Lower leg skin (tissue), 4 donors: ENCODE results near the gene TSPAN16. TPM values are rescaled to one million over a fixed set of nuclear protein-coding genes. Genes with fewer than 3 reads are reported as not detected.

ENCODE experiments used
- DNase-seq, 2 donors: peaks; one replicate each; pipeline ENCODE4 v3.0.0-alpha.2; 2019; ENCODE audit warnings: low spot score in 2 of 2
- H3K4me3 ChIP-seq: fragments of 200-600 bp; sonication (generic); 2 replicates; pipeline ENCODE4 v1.5.1; 2017; ENCODE audit warnings: mild to moderate bottlenecking, low read depth; ENCODE audit not compliant: poor library complexity, severe bottlenecking
- POLR2A ChIP-seq, 2 donors: fragments of 450-650 bp; IDR thresholded peaks; one replicate each; pipeline ENCODE4 v1.6.1; 2016 to 2017; ENCODE audit warnings: antibody characterized with exemption in 2 of 2, mild to moderate bottlenecking in 1 of 2, moderate library complexity in 1 of 2
- WGBS, 2 donors: methylation state at CpG; one replicate each; pipeline ENCODE4 v1.1.5; 2018; 5-methylcytosine and 5-hydroxymethylcytosine counted together
- intact Hi-C: fragments of 100-400 bp; cut with DNase I; formaldehyde crosslinking; loops from one replicate; pipeline ENCODE4 v1.15.0; 2023; ENCODE audit warnings: low total_unique reads
- total RNA-seq, 4 donors: library from RNA; depleted of rRNA; stranded (reverse); fragments of >200 nt; gene quantifications; one replicate each; pipeline ENCODE4 v1.1.0, GENCODE V29; 2016
- TF ChIP-seq, protein P1 (sequence below), 3 donors: fragments of 450-650 bp; IDR thresholded peaks; one replicate each; pipeline ENCODE4 v1.5.1; 2016; ENCODE audit warnings: antibody characterized with exemption in 3 of 3, mild to moderate bottlenecking in 3 of 3, moderate library complexity in 2 of 3

The TSPAN16 gene
- total RNA-seq, 4 donors from 2014 or later = not detected

GRCh38 chr19:11273989-11274388, 22.0 kb upstream of the TSPAN16 start:
- WGBS, 2 donors = 79 to 80% methylated on average over 5 of the region's 5 CpGs
- H3K4me3 ChIP-seq = no peak overlapping the region

DNA sequence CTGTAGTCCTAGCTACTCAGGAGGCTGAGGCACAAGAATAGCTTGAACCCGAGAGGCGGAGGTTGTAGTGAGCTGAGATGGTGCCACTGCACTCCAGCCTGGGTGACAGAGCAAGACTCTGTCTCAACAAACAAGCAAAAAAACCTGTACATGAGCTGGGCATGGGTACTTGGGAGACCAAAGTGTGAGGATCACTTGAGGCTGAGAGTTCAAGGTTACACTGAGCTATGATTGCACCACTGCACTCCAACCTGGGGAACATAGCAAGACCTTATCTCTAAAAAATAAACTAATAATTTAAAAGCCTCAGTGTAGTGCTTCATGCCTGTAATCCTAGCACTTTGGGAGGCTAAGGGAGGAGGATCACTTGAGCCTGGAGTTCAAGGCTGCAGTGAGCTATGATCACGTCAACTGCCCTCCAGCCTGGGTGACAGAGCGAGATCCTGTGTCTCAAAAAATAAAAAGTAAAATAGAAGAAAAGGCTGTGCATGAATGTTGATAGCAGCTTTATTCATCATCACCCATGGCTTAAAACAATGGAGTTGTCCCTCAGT, 21.4 kb upstream of the TSPAN16 start:
- intact Hi-C loops = no loop called here
- no peak for TF ChIP-seq POLR2A (IDR thresholded peaks at IDR 0.05)
- TF ChIP-seq, protein P1, sequence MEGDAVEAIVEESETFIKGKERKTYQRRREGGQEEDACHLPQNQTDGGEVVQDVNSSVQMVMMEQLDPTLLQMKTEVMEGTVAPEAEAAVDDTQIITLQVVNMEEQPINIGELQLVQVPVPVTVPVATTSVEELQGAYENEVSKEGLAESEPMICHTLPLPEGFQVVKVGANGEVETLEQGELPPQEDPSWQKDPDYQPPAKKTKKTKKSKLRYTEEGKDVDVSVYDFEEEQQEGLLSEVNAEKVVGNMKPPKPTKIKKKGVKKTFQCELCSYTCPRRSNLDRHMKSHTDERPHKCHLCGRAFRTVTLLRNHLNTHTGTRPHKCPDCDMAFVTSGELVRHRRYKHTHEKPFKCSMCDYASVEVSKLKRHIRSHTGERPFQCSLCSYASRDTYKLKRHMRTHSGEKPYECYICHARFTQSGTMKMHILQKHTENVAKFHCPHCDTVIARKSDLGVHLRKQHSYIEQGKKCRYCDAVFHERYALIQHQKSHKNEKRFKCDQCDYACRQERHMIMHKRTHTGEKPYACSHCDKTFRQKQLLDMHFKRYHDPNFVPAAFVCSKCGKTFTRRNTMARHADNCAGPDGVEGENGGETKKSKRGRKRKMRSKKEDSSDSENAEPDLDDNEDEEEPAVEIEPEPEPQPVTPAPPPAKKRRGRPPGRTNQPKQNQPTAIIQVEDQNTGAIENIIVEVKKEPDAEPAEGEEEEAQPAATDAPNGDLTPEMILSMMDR (IDR thresholded peaks at IDR 0.05) = no peak
- no peak for DNase-seq
- H3K4me3 ChIP-seq = no peak overlapping the region
- 68 to 70% methylated on average over 4 of the region's 4 CpGs for WGBS, 2 donors

More at GRCh38 chr19:11273989-11274388, 22.0 kb upstream of the TSPAN16 start:
- no peak for TF ChIP-seq POLR2A (IDR thresholded peaks at IDR 0.05)
- TF ChIP-seq, protein P1 (IDR thresholded peaks at IDR 0.05) = no peak
- DNase-seq = no peak
- intact Hi-C loops = no loop called here

DNA sequence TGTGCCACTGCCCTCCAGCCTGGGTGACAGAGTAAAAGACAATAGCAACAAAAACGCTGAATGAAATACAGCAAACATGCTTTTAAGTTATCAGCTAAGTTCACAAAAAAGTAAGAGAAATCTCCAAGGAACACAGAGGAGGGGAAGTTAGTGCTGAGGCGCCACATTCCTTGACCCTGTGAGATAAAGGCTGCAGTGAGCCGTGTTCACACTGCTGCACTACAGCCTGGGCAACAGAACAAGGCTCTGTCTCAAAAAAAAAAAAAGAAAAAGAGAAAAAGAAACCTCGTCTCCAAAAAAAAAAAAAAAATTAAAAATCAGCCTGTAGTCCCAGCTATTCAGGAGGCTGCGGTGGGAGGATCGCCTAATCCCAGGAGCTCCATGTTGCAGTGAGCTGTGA, 17.3 kb upstream of the TSPAN16 start:
- WGBS, 2 donors = 55 to 67% methylated on average over 6 of the region's 6 CpGs
- TF ChIP-seq POLR2A (IDR thresholded peaks at IDR 0.05) = no peak
- TF ChIP-seq, protein P1 (IDR thresholded peaks at IDR 0.05) = no peak

DNA sequence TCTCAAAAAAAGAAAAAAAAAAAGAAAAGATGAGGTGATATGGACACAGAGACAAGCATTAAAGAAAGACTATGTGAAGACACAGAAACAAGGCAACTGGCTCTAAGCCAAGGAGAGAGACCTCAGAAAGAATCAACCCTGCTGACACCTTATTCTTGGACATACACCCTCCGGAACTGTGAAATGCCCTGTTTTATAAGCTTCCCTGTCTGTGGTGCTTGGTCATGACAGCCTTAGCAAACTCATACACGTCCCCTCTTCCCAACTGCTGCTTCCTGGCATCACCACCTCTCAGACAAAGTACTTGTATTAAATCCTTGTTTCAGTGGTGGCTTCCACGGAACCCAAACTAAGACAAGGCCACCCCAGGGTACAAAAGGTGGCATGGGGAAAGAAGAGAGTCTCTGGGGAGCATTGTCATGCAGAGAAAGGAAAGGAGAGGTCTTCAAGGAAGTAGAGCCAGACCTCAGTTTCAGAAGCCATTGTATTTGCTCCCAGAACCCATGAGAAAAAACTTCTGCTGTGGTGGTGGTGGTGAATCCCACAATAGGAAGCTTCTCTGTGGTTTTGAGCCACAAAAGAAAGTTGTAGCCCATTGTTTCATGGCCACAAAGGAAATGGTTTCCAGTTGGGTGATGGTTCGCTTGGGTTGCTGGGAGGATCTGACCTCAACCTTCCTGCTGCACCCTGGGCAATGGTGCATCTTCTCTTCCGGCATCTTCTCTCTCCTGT, 16.3 kb upstream of the TSPAN16 start:
- intact Hi-C loops = loop anchor here (10.0 kb wide), 1 partner anchor 205 kb away; the partner anchor contains the start of gene ELAVL3
- DNase-seq = no peak
- H3K4me3 ChIP-seq = no peak overlapping the region
- TF ChIP-seq, protein P1 (IDR thresholded peaks at IDR 0.05) = no peak
- no peak for TF ChIP-seq POLR2A (IDR thresholded peaks at IDR 0.05)
- 56 to 77% methylated on average over 5 of the region's 5 CpGs for WGBS, 2 donors

More for the DNA sequence above, 17.3 kb upstream of the TSPAN16 start:
- no peak for DNase-seq
- intact Hi-C loops = no loop called here
- H3K4me3 ChIP-seq = no peak overlapping the region

GRCh38 chr19:11281356-11282049, 14.5 kb upstream of the TSPAN16 start:
- no peak for DNase-seq
- 43 to 45% methylated on average over 11 of the region's 11 CpGs for WGBS, 2 donors
- intact Hi-C loops = loop anchor here (10.0 kb wide), 1 partner anchor 203 kb away; the partner anchor contains the start of gene ELAVL3
- no peak for TF ChIP-seq POLR2A (IDR thresholded peaks at IDR 0.05)
- TF ChIP-seq, protein P1 (IDR thresholded peaks at IDR 0.05) = no peak
- no peak overlapping the region for H3K4me3 ChIP-seq
